GDM1 (cell line): ENCODE results near the gene PRUNE2.
"Not testable (repeated sequence)": the region's sequence is repeated elsewhere in the genome, so short reads cannot be mapped to it uniquely, and the experiment has no call there.

Experiments
- DNase-seq: peaks from one replicate; lab custom pipeline; 2025; lab: John Stamatoyannopoulos, UW

PRUNE2 gene

GRCh38 chr9:76598981-76599380, 306.9 kb downstream of the PRUNE2 start:
- no peak for DNase-seq

GRCh38 chr9:76595645-76596044, 310.3 kb downstream of the PRUNE2 start:
- DNase-seq, result peak; percentile 14

GRCh38 chr9:76594764-76595424, 311.0 kb downstream of the PRUNE2 start:
- DNase-seq, result no peak

- not testable (repeated sequence) for DNase-seq
These were observed 311.8 kb downstream of the PRUNE2 start for GRCh38 chr9:76593961-76594735.

- no peak for DNase-seq
These were observed 313.0 kb downstream of the PRUNE2 start for GRCh38 chr9:76592974-76593347.

- no peak for DNase-seq
These were observed 313.6 kb downstream of the PRUNE2 start for GRCh38 chr9:76592091-76592973.

GRCh38 chr9:76591256-76591950, 314.5 kb downstream of the PRUNE2 start:
- no peak for DNase-seq

- DNase-seq, result no peak
These were observed 317.6 kb downstream of the PRUNE2 start for GRCh38 chr9:76588316-76588715.

GRCh38 chr9:76586390-76587314, 319.3 kb downstream of the PRUNE2 start:
- DNase-seq, result no peak

- DNase-seq, result no peak
These were observed 320.2 kb downstream of the PRUNE2 start for GRCh38 chr9:76585487-76586389.

- DNase-seq, result no peak
These were observed 322.7 kb downstream of the PRUNE2 start for GRCh38 chr9:76583256-76583655.

GRCh38 chr9:76581731-76582130, 324.2 kb downstream of the PRUNE2 start:
- no peak for DNase-seq

- no peak for DNase-seq
These were observed 325.1 kb downstream of the PRUNE2 start for GRCh38 chr9:76580820-76581219.

- DNase-seq, result peak; percentile 64
These were observed 325.7 kb downstream of the PRUNE2 start for GRCh38 chr9:76580188-76580587.

- DNase-seq, result peak; percentile 86
These were observed 329.6 kb downstream of the PRUNE2 start for GRCh38 chr9:76576344-76576743.

GRCh38 chr9:76575761-76576160, 330.2 kb downstream of the PRUNE2 start:
- no peak for DNase-seq

- peak; percentile 34 for DNase-seq
These were observed 331.8 kb downstream of the PRUNE2 start for GRCh38 chr9:76573905-76574760.

- DNase-seq, result no peak
These were observed 332.5 kb downstream of the PRUNE2 start for GRCh38 chr9:76573408-76573807.

GRCh38 chr9:76572151-76572550, 333.8 kb downstream of the PRUNE2 start:
- no peak for DNase-seq
